ENCODE results near the gene PLK2. TPM values are rescaled to one million over a fixed set of nuclear protein-coding genes. Genes with fewer than 3 reads are reported as not detected.

The PLK2 gene
- total RNA-seq = 546 TPM

GRCh38 chr5:58460002-58460731 is at the start of gene PLK2:
PLK2 (minus strand) TSS chr5:58460086; CDS start chr5:58459959, 127 bp downstream.

GRCh38 chr5:58491216-58491892 is 31.5 kb upstream of the PLK2 start, which contains the start of gene GAPT:
GAPT (plus strand) TSS chr5:58491435; CDS start chr5:58494537, 3,102 bp downstream.

Other genes starting within 250 kb of the PLK2 start
- not detected for gene GAPT, start 31.3 kb upstream of the PLK2 start, total RNA-seq
- gene RAB3C, start 123.0 kb upstream of the PLK2 start, total RNA-seq = 39.8 TPM